IMR-90 (cell line): ENCODE measurements around the gene NUP205. TPM values are rescaled to one million over a fixed set of nuclear protein-coding genes. Genes with fewer than 3 reads are reported as not detected.

Experiments
- ATAC-seq: fragments of 200-7000 bp; cut with Tn5 transposase; 2 replicates; pipeline ENCODE4 v1.9.1; 2020; ENCODE audit warnings: low read depth, mild to moderate bottlenecking, moderate library complexity
- BruUV-seq: library from RNA; stranded (reverse); fragments of 400-500 nt; replicated peaks from 2 replicates; lab custom pipeline; 2021; lab: Mats Ljungman, UMichigan
- CTCF ChIA-PET: fragments of 300-600 bp; formaldehyde crosslinking; extraction: SDS; loops from one replicate; lab custom pipeline; 2021; ENCODE audit warnings: antibody characterized with exemption; lab: Yijun Ruan, JAX
- POLR2A ChIA-PET: fragments of 300-600 bp; sonication (Branson Sonifier 250); formaldehyde crosslinking; loops from one replicate; lab custom pipeline; 2022; ENCODE audit warnings: antibody characterized with exemption; ENCODE audit not compliant: unreplicated experiment; lab: Charles Lee
- DNase-seq: peaks from one replicate; pipeline ENCODE4 v3.0.0; 2013
- H2AFZ ChIP-seq: replicated peaks from 2 replicates; pipeline ENCODE3; 2013; ENCODE audit warnings: low read length, mild to moderate bottlenecking; ENCODE audit not compliant: poor library complexity
- H2AK5ac ChIP-seq: 2 replicates; pipeline ENCODE4 v1.6.1; 2013; ENCODE audit warnings: low read depth, low read length, inconsistent platforms
- H2AK9ac ChIP-seq: replicated peaks from 2 replicates; pipeline ENCODE3; 2013; ENCODE audit warnings: mild to moderate bottlenecking, low read depth, low read length, moderate library complexity; ENCODE audit not compliant: poor library complexity
- H2BK120ac ChIP-seq: 2 replicates; pipeline ENCODE4 v1.6.1; 2013; ENCODE audit warnings: low read depth, low read length, inconsistent platforms
- H2BK15ac ChIP-seq: 3 replicates; pipeline ENCODE4 v1.6.1; 2013; ENCODE audit warnings: low read depth, low read length, inconsistent platforms
- H2BK20ac ChIP-seq: 2 replicates; pipeline ENCODE4 v1.6.1; 2013; ENCODE audit warnings: low read depth, mild to moderate bottlenecking, inconsistent platforms, low read length, moderate library complexity
- H2BK5ac ChIP-seq: 2 replicates; pipeline ENCODE4 v1.6.1; 2013; ENCODE audit warnings: mild to moderate bottlenecking, low read depth, low read length, inconsistent platforms; ENCODE audit not compliant: poor library complexity, severe bottlenecking
- H3K14ac ChIP-seq: replicated peaks from 2 replicates; pipeline ENCODE4 v1.6.1; 2013; ENCODE audit warnings: low read depth, low read length, inconsistent platforms
- H3K18ac ChIP-seq: 2 replicates; pipeline ENCODE4 v1.6.1; 2013; ENCODE audit warnings: low read depth, low read length, control low read depth
- H3K23ac ChIP-seq: 2 replicates; pipeline ENCODE4 v1.6.1; 2013; ENCODE audit warnings: low read depth, low read length, inconsistent platforms
- H3K27ac ChIP-seq: 2 replicates; pipeline ENCODE4 v1.5.1; 2013; ENCODE audit warnings: mild to moderate bottlenecking, control low read depth, low read length; ENCODE audit not compliant: insufficient read depth
- H3K27me3 ChIP-seq: 2 replicates; pipeline ENCODE4 v1.6.1; 2013; ENCODE audit warnings: low read length; ENCODE audit not compliant: control insufficient read depth, insufficient read depth
- H3K36me3 ChIP-seq: 2 replicates; pipeline ENCODE4 v1.6.1; 2013; ENCODE audit warnings: low read length, mixed read lengths; ENCODE audit not compliant: control insufficient read depth, insufficient read depth
- H3K4ac ChIP-seq: 2 replicates; pipeline ENCODE4 v1.6.1; 2013; ENCODE audit warnings: low read depth, low read length, inconsistent platforms
- H3K4me1 ChIP-seq: 2 replicates; pipeline ENCODE4 v1.6.1; 2013; ENCODE audit warnings: low read length, mixed read lengths; ENCODE audit not compliant: control insufficient read depth, insufficient read depth
- H3K4me2 ChIP-seq: 2 replicates; pipeline ENCODE4 v1.6.1; 2013; ENCODE audit warnings: low read depth, mild to moderate bottlenecking, control low read depth, low read length, moderate library complexity
- H3K4me3 ChIP-seq: 2 replicates; pipeline ENCODE4 v1.5.1; 2013; ENCODE audit warnings: low read depth, mild to moderate bottlenecking, control low read depth, low read length, moderate library complexity; ENCODE audit not compliant: insufficient read depth
- H3K56ac ChIP-seq: 2 replicates; pipeline ENCODE4 v1.6.1; 2013; ENCODE audit warnings: low read length, inconsistent platforms; ENCODE audit not compliant: insufficient read depth; ENCODE audit errors: extremely low read depth
- H3K79me1 ChIP-seq, 2 experiments: 2 replicates each; pipeline ENCODE4 v1.6.1; 2013; ENCODE audit warnings: low read length in 2 of 2, inconsistent platforms in 1 of 2, low read depth in 1 of 2
- H3K9ac ChIP-seq: 2 replicates; pipeline ENCODE4 v1.6.1; 2013; ENCODE audit warnings: low read depth, low read length, control low read depth
- H3K9me1 ChIP-seq: 2 replicates; pipeline ENCODE4 v1.6.1; 2013; ENCODE audit warnings: low read length, inconsistent platforms; ENCODE audit not compliant: insufficient read depth
- H3K9me3 ChIP-seq: 2 replicates; pipeline ENCODE4 v1.6.1; 2013; ENCODE audit warnings: low read length; ENCODE audit not compliant: control insufficient read depth, insufficient read depth
- H4K20me1 ChIP-seq: 2 replicates; pipeline ENCODE4 v1.6.1; 2013; ENCODE audit warnings: low read length, inconsistent platforms; ENCODE audit not compliant: insufficient read depth
- H4K5ac ChIP-seq: 2 replicates; pipeline ENCODE4 v1.6.1; 2013; ENCODE audit warnings: mild to moderate bottlenecking, low read depth, low read length, control low read depth
- H4K8ac ChIP-seq, 2 experiments: 2 replicates each; pipeline ENCODE4 v1.6.1; 2013; ENCODE audit warnings: low read depth in 2 of 2, low read length in 2 of 2, control low read depth in 1 of 2, inconsistent platforms in 1 of 2
- H4K91ac ChIP-seq: 2 replicates; pipeline ENCODE4 v1.6.1; 2013; ENCODE audit warnings: low read depth, low read length, inconsistent platforms; ENCODE audit not compliant: insufficient read depth
- BHLHE40 ChIP-seq: fragments of 150-350 bp; IDR thresholded peaks from 2 replicates; pipeline ENCODE4 v1.6.1; 2016; ENCODE audit warnings: mild to moderate bottlenecking, low read depth, low read length
- CEBPB ChIP-seq: IDR thresholded peaks from 2 replicates; pipeline ENCODE4 v1.6.1; 2012; ENCODE audit warnings: low read depth, low read length, improper control_type of control experiment
- CTCF ChIP-seq: conservative IDR thresholded peaks from 2 replicates; pipeline ENCODE4 v1.5.1; 2012; ENCODE audit warnings: mild to moderate bottlenecking, low read depth, low read length, improper control_type of control experiment
- FOS ChIP-seq: fragments of 150-350 bp; IDR thresholded peaks from 2 replicates; pipeline ENCODE4 v1.6.1; 2016; ENCODE audit warnings: low read depth, low read length
- MAFK ChIP-seq: IDR thresholded peaks from 2 replicates; pipeline ENCODE4 v1.6.1; 2012; ENCODE audit warnings: low read depth, low read length, improper control_type of control experiment
- MAZ ChIP-seq: IDR thresholded peaks from 2 replicates; pipeline ENCODE4 v1.6.1; 2012; ENCODE audit warnings: low read depth, mild to moderate bottlenecking, low read length, improper control_type of control experiment, moderate library complexity, borderline replicate concordance
- MXI1 ChIP-seq: IDR thresholded peaks from 2 replicates; pipeline ENCODE4 v1.6.1; 2012; ENCODE audit warnings: low read depth, mild to moderate bottlenecking, low read length, moderate library complexity, borderline replicate concordance
- NFE2L2 ChIP-seq: fragments of 150-350 bp; IDR thresholded peaks from 2 replicates; pipeline ENCODE4 v1.6.1; 2016; ENCODE audit warnings: low read depth, mild to moderate bottlenecking, low read length
- POLR2A ChIP-seq: IDR thresholded peaks from 2 replicates; pipeline ENCODE4 v1.6.1; 2012; ENCODE audit warnings: mild to moderate bottlenecking, low read depth, low read length
- RAD21 ChIP-seq: IDR thresholded peaks from 2 replicates; pipeline ENCODE4 v1.6.1; 2012; ENCODE audit warnings: low read length, improper control_type of control experiment
- RCOR1 ChIP-seq: IDR thresholded peaks from 2 replicates; pipeline ENCODE4 v1.6.1; 2012; ENCODE audit warnings: mild to moderate bottlenecking, low read length, improper control_type of control experiment; ENCODE audit not compliant: insufficient replicate concordance
- RFX5 ChIP-seq: IDR thresholded peaks from 2 replicates; pipeline ENCODE4 v1.8.0; 2012; ENCODE audit warnings: low read depth, mild to moderate bottlenecking, low read length, moderate library complexity
- USF2 ChIP-seq: fragments of 150-350 bp; IDR thresholded peaks from 2 replicates; pipeline ENCODE4 v1.6.1; 2017; ENCODE audit warnings: mild to moderate bottlenecking, antibody characterized with exemption, low read length, low read depth
- WGBS, 2 experiments: methylation state at CpG; one replicate each; pipeline versions ENCODE4 v1.1.5 to v1.1.7; 2013; ENCODE audit warnings: missing lambda C conversion rate in 2 of 2; ENCODE audit not compliant: insufficient read length in 1 of 2; ENCODE audit errors: extremely low coverage in 2 of 2; 5-methylcytosine and 5-hydroxymethylcytosine counted together
- dilution Hi-C: fragments of 300-500 bp; cut with HindIII; formaldehyde crosslinking; loops from one replicate; pipeline ENCODE4 v1.14.3; 2018; ENCODE audit warnings: low sequenced_read_pairs; ENCODE audit not compliant: unreplicated experiment
- in situ Hi-C: fragments of 300-500 bp; cut with MboI; formaldehyde crosslinking; loops from 3 replicates; pipeline ENCODE4 v1.14.3; 2019; ENCODE audit warnings: low sequenced_read_pairs, inconsistent platforms, mixed read lengths
- intact Hi-C: fragments of 100-400 bp; cut with micrococcal nuclease; formaldehyde crosslinking; loops from 2 replicates; pipeline ENCODE4 v1.10.0; 2022
- polyA plus RNA-seq, 3 experiments: library from polyadenylated mRNA; depleted of rRNA; stranded (reverse); fragments of >200 nt; gene quantifications; 2 replicates each; pipeline ENCODE4 v1.2.3, GENCODE V29; 2012; ENCODE audit warnings: low replicate concordance in 1 of 3
- total RNA-seq: library from RNA; depleted of rRNA; stranded (reverse); fragments of >200 nt; gene quantifications from 2 replicates; pipeline ENCODE4 v1.2.3, GENCODE V29; 2012

NUP205 gene
- total and polyA plus RNA-seq, 2 of the 4 experiments (the other 2 are of a cell fraction), result 29.5 to 84.6 TPM

GRCh38 chr7:135597926-135598305 is 40.2 kb downstream of the NUP205 start:
- Histone ChIP-seq H3K14ac (no peak overlapping the region), H2BK15ac (no peak overlapping the region), H2AK9ac (no peak overlapping the region), H3K9me1 (no peaks in the 10 kb centered on the region), H2BK5ac (no peak overlapping the region), H3K9me3 (no peaks in the 10 kb centered on the region), H3K4ac (no peak overlapping the region), H4K8ac (no peak overlapping the region), H3K4me3 (no peak overlapping the region), H4K5ac (no peak overlapping the region), H2BK20ac (no peak overlapping the region), H2AK5ac (no peak overlapping the region), H3K79me1 (no peaks in the 10 kb centered on the region; a peak in 2 of 4 replicates), H4K91ac (no peak overlapping the region), H3K4me1 (peaks cover 2% of the 10 kb centered on the region; the same call in 1 of the 2 replicates), H3K36me3 (peaks cover 7% of the 10 kb centered on the region), H3K56ac (no peak overlapping the region), H2BK120ac (no peak overlapping the region), H2AFZ (no peak overlapping the region), H4K20me1 (no peaks in the 10 kb centered on the region), H3K27me3 (no peaks in the 10 kb centered on the region), H3K23ac (no peak overlapping the region), H3K27ac (no peak overlapping the region), H3K9ac (no peak overlapping the region), H3K4me2 (no peak overlapping the region), H3K18ac (no peak overlapping the region)
- no TSS peak for BruUV-seq
- TF ChIP-seq MAZ, result no peak
- no peak for TF ChIP-seq CEBPB
- TF ChIP-seq MXI1, result no peak
- TF ChIP-seq USF2, result no peak
- no peak for TF ChIP-seq NFE2L2
- TF ChIP-seq MAFK, result no peak
- no peak for TF ChIP-seq FOS
- TF ChIP-seq CTCF, result no peak
- no peak for TF ChIP-seq POLR2A
- no peak for TF ChIP-seq BHLHE40
- TF ChIP-seq RFX5, result no peak
- no peak for TF ChIP-seq RAD21
- no peak for TF ChIP-seq RCOR1
- no CpG with 5 or more reads among the region's 6 CpGs for WGBS, 2 experiments
- DNase-seq (no peak), ATAC-seq (no peak)
- dilution Hi-C loops, result no loop called here
- intact Hi-C loops, result no loop called here
- in situ Hi-C loops, result no loop called here
- ChIA-PET CTCF (interaction anchor here (0.6 kb wide), 1 partner anchor 1038 kb away, joined by 3 read pairs; no protein-coding TSS in a partner anchor), POLR2A (no interaction called here)
